AG10803 (cell line): ENCODE data around the gene KCNMA1.
"Not testable (repeated sequence)": the region's sequence is repeated elsewhere in the genome, so short reads cannot be mapped to it uniquely, and the experiment has no call there.

Experiments used
- DNase-seq: peaks from one replicate; pipeline ENCODE4 v3.0.0; 2010; ENCODE audit warnings: low read depth
- H3K4me3 ChIP-seq: 2 replicates; pipeline ENCODE4 v1.5.1; 2011; ENCODE audit warnings: mild to moderate bottlenecking, low read length, control low read depth
- CTCF ChIP-seq: conservative IDR thresholded peaks from 2 replicates; pipeline ENCODE4 v1.5.1; 2011; ENCODE audit warnings: mild to moderate bottlenecking, low read length, control low read depth, inconsistent platforms

Gene KCNMA1

GRCh38 chr10:77592510-77592909 lies 45.1 kb downstream of the KCNMA1 start:
- TF ChIP-seq CTCF: no peak
- H3K4me3 ChIP-seq: no peak overlapping the region
- no peak for DNase-seq

GRCh38 chr10:77591238-77591880 lies 46.2 kb downstream of the KCNMA1 start:
- H3K4me3 ChIP-seq: no peak overlapping the region
- no peak for DNase-seq
- TF ChIP-seq CTCF: no peak

- DNase-seq: no peak
- H3K4me3 ChIP-seq: no peak overlapping the region
- TF ChIP-seq CTCF: no peak
These were observed 47.0 kb downstream of the KCNMA1 start for GRCh38 chr10:77590344-77591237.

- not testable (repeated sequence) for DNase-seq, H3K4me3 ChIP-seq
These were observed 47.9 kb downstream of the KCNMA1 start for GRCh38 chr10:77589703-77590102.

- TF ChIP-seq CTCF: no peak
- no peak overlapping the region for H3K4me3 ChIP-seq
- no peak for DNase-seq
These were observed 48.7 kb downstream of the KCNMA1 start for GRCh38 chr10:77588886-77589285.

- no peak for TF ChIP-seq CTCF
- DNase-seq: no peak
- H3K4me3 ChIP-seq: no peak overlapping the region
These were observed 50.2 kb downstream of the KCNMA1 start for GRCh38 chr10:77587416-77587790.

- DNase-seq: peak; percentile 86
- no peak; the same call in 1 of the 2 replicates for TF ChIP-seq CTCF
- no peak overlapping the region for H3K4me3 ChIP-seq
These were observed 50.7 kb downstream of the KCNMA1 start for GRCh38 chr10:77586719-77587415.
